Measurements from ENCODE around the gene RNASE3.
A peak's percentile ranks its signal among the peaks of the same experiment; 100 is the strongest.
"Not testable (repeated sequence)": the region's sequence is repeated elsewhere in the genome, so short reads cannot be mapped to it uniquely, and the experiment has no call there.

The RNASE3 gene

GRCh38 chr14:20873370-20874177, 17.6 kb upstream of the RNASE3 start:
- Histone ChIP-seq H3K9ac (ENCODE audit: low read length) (peak overlapping the region; percentile 26), H3K27ac (ENCODE audit: low read length) (no peak overlapping the region), H3K4me3 (ENCODE audit: low read length) (peak overlapping the region; percentile 61), H3K27me3 (ENCODE audit: control insufficient read depth, insufficient read depth, low read length) (peaks cover 8% of the 10 kb centered on the region), H3K9me3 (ENCODE audit: control insufficient read depth, low read depth, low read length) (peaks cover 3% of the 10 kb centered on the region), H3K4me1 (ENCODE audit: control insufficient read depth, low read depth, low read length) (no peaks in the 10 kb centered on the region), H3K36me3 (ENCODE audit: control insufficient read depth, low read depth, low read length) (no peaks in the 10 kb centered on the region)

DNA sequence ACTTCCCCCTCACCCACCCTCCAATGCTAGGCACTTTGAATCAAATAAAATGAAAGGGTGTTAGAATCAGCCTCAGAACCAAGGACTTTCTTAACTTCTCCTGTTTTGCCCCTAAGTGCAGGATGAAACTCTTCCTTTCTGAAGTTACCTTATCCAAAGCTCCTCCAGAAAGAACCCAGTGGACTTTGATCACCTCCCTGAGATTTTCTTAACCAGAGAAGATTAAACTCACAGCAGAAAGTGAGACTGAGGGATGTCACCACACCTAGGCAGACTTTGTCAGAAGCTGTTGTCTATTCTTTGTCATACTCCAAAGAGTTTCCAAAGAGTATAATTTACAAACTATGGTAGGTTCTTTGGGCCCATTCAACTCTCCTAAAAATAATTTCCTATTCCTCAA, 14.2 kb upstream of the RNASE3 start:
- Histone ChIP-seq H3K4me3 (ENCODE audit: low read length) (no peak overlapping the region), H3K27me3 (ENCODE audit: control insufficient read depth, insufficient read depth, low read length) (peaks cover 8% of the 10 kb centered on the region), H3K36me3 (ENCODE audit: control insufficient read depth, low read depth, low read length) (no peaks in the 10 kb centered on the region), H3K27ac (ENCODE audit: low read length) (no peak overlapping the region), H3K9me3 (ENCODE audit: control insufficient read depth, low read depth, low read length) (peaks cover 3% of the 10 kb centered on the region), H3K9ac (ENCODE audit: low read length) (no peak overlapping the region), H3K4me1 (ENCODE audit: control insufficient read depth, low read depth, low read length) (no peaks in the 10 kb centered on the region)

- no peak overlapping the region for H3K27ac ChIP-seq (ENCODE audit: low read length)
- peaks cover 8% of the 10 kb centered on the region for H3K27me3 ChIP-seq (ENCODE audit: control insufficient read depth, insufficient read depth, low read length)
- H3K4me1 ChIP-seq (ENCODE audit: control insufficient read depth, low read depth, low read length), result no peaks in the 10 kb centered on the region
- peaks cover 3% of the 10 kb centered on the region for H3K9me3 ChIP-seq (ENCODE audit: control insufficient read depth, low read depth, low read length)
- no peak overlapping the region for H3K4me3 ChIP-seq (ENCODE audit: low read length)
- H3K36me3 ChIP-seq (ENCODE audit: control insufficient read depth, low read depth, low read length), result no peaks in the 10 kb centered on the region
- H3K9ac ChIP-seq (ENCODE audit: low read length), result no peak overlapping the region
Observed at GRCh38 chr14:20878695-20879094, 12.5 kb upstream of the RNASE3 start.

- H3K36me3 ChIP-seq (ENCODE audit: control insufficient read depth, low read depth, low read length); H3K9me3 ChIP-seq (ENCODE audit: control insufficient read depth, low read depth, low read length); H3K4me1 ChIP-seq (ENCODE audit: control insufficient read depth, low read depth, low read length); H3K4me3 ChIP-seq (ENCODE audit: low read length); H3K27ac ChIP-seq (ENCODE audit: low read length); H3K9ac ChIP-seq (ENCODE audit: low read length); H3K27me3 ChIP-seq (ENCODE audit: control insufficient read depth, insufficient read depth, low read length): not testable (repeated sequence)
Observed at GRCh38 chr14:20881229-20881628, 10.0 kb upstream of the RNASE3 start.

- not testable (repeated sequence) for H3K9me3 ChIP-seq (ENCODE audit: control insufficient read depth, low read depth, low read length); H3K4me1 ChIP-seq (ENCODE audit: control insufficient read depth, low read depth, low read length); H3K27ac ChIP-seq (ENCODE audit: low read length); H3K36me3 ChIP-seq (ENCODE audit: control insufficient read depth, low read depth, low read length); H3K9ac ChIP-seq (ENCODE audit: low read length); H3K27me3 ChIP-seq (ENCODE audit: control insufficient read depth, insufficient read depth, low read length); H3K4me3 ChIP-seq (ENCODE audit: low read length)
Observed at GRCh38 chr14:20882787-20883186, 8.4 kb upstream of the RNASE3 start.

- not testable (repeated sequence) for H3K4me3 ChIP-seq (ENCODE audit: low read length); H3K9me3 ChIP-seq (ENCODE audit: control insufficient read depth, low read depth, low read length); H3K27me3 ChIP-seq (ENCODE audit: control insufficient read depth, insufficient read depth, low read length); H3K27ac ChIP-seq (ENCODE audit: low read length); H3K36me3 ChIP-seq (ENCODE audit: control insufficient read depth, low read depth, low read length); H3K4me1 ChIP-seq (ENCODE audit: control insufficient read depth, low read depth, low read length); H3K9ac ChIP-seq (ENCODE audit: low read length)
Observed at GRCh38 chr14:20888411-20888810, 2.8 kb upstream of the RNASE3 start.

DNA sequence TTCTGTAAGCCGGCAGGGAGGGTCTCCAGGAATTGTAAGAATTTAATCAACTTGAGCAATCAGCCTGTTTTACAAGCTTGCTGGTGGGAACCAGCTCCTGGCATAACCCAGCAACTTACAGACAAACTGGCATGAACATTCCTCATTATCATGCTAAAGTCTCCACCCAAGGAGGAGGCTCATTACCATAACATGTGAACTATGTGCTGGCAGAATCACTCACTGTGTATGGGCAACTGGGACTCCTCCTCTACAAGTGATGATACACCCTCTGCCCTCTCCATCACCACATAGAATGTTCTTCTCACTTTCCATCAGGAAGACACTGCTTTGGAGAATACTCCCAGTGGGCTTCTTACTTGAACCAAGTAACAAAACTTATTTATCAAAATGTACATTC, 4.1 kb downstream of the RNASE3 start:
- H3K9ac ChIP-seq (ENCODE audit: low read length); H3K9me3 ChIP-seq (ENCODE audit: control insufficient read depth, low read depth, low read length): not testable (repeated sequence)

GRCh38 chr14:20904393-20905029, 13.3 kb downstream of the RNASE3 start:
- no peaks in the 10 kb centered on the region for H3K27me3 ChIP-seq (ENCODE audit: control insufficient read depth, insufficient read depth, low read length)
- H3K4me1 ChIP-seq (ENCODE audit: control insufficient read depth, low read depth, low read length), result no peaks in the 10 kb centered on the region
- H3K9me3 ChIP-seq (ENCODE audit: control insufficient read depth, low read depth, low read length), result no peaks in the 10 kb centered on the region
- H3K9ac ChIP-seq (ENCODE audit: low read length), result no peak overlapping the region
- no peak overlapping the region for H3K27ac ChIP-seq (ENCODE audit: low read length)
- H3K36me3 ChIP-seq (ENCODE audit: control insufficient read depth, low read depth, low read length), result no peaks in the 10 kb centered on the region
- no peak overlapping the region for H3K4me3 ChIP-seq (ENCODE audit: low read length)

More for the DNA sequence above, 4.1 kb downstream of the RNASE3 start:
- H3K4me3 ChIP-seq (ENCODE audit: low read length); H3K4me1 ChIP-seq (ENCODE audit: control insufficient read depth, low read depth, low read length); H3K36me3 ChIP-seq (ENCODE audit: control insufficient read depth, low read depth, low read length); H3K27me3 ChIP-seq (ENCODE audit: control insufficient read depth, insufficient read depth, low read length); H3K27ac ChIP-seq (ENCODE audit: low read length): not testable (repeated sequence)

DNA sequence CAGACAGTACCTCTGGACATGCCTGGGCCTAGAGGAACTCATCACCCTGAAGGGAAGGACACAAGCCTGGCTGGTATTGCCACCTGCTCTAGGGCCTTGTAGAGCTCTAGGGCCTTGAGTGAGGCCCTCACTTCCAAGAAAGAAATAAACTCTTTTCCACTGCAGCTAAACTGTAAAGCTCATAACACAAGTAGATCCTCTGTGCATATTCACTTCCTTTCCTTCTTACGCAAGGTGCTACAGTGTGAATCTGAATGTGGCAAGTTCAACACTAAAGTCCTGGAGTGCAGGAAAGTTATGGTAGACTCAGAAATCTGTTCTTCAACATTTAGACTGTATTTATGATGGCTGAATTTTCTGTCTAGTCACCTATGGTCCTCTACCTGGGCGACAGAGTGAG, 14.5 kb downstream of the RNASE3 start:
- no peak overlapping the region for H3K4me3 ChIP-seq (ENCODE audit: low read length)
- H3K27ac ChIP-seq (ENCODE audit: low read length), result no peak overlapping the region
- no peak overlapping the region for H3K9ac ChIP-seq (ENCODE audit: low read length)
- H3K36me3 ChIP-seq (ENCODE audit: control insufficient read depth, low read depth, low read length), result no peaks in the 10 kb centered on the region
- no peaks in the 10 kb centered on the region for H3K4me1 ChIP-seq (ENCODE audit: control insufficient read depth, low read depth, low read length)
- H3K27me3 ChIP-seq (ENCODE audit: control insufficient read depth, insufficient read depth, low read length), result no peaks in the 10 kb centered on the region
- no peaks in the 10 kb centered on the region for H3K9me3 ChIP-seq (ENCODE audit: control insufficient read depth, low read depth, low read length)

- Histone ChIP-seq H3K9me3 (ENCODE audit: control insufficient read depth, low read depth, low read length) (no peaks in the 10 kb centered on the region), H3K4me1 (ENCODE audit: control insufficient read depth, low read depth, low read length) (no peaks in the 10 kb centered on the region), H3K27ac (ENCODE audit: low read length) (no peak overlapping the region), H3K4me3 (ENCODE audit: low read length) (no peak overlapping the region), H3K36me3 (ENCODE audit: control insufficient read depth, low read depth, low read length) (no peaks in the 10 kb centered on the region), H3K9ac (ENCODE audit: low read length) (no peak overlapping the region), H3K27me3 (ENCODE audit: control insufficient read depth, insufficient read depth, low read length) (no peaks in the 10 kb centered on the region)
Observed at GRCh38 chr14:20907214-20907613, 16.0 kb downstream of the RNASE3 start.

DNA sequence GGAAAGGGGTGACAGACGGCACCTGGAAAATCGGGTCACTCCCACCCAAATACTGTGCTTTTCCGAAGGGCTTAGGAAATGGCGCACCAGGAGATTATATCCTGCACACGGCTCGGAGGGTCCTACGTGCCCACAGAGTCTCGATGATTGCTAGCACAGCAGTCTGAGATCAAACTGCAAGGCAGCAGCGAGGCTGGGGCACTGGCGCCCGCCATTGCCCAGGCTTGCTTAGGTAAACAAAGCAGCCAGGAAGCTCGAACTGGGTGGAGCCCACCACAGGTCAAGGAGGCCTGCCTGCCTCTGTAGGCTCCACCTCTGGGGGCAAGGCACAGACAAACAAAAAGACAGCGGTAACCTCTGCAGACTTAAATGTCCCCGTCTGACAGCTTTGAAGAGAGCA, 19.6 kb downstream of the RNASE3 start:
- H3K9ac ChIP-seq (ENCODE audit: low read length); H3K27ac ChIP-seq (ENCODE audit: low read length); H3K9me3 ChIP-seq (ENCODE audit: control insufficient read depth, low read depth, low read length); H3K4me3 ChIP-seq (ENCODE audit: low read length); H3K27me3 ChIP-seq (ENCODE audit: control insufficient read depth, insufficient read depth, low read length); H3K4me1 ChIP-seq (ENCODE audit: control insufficient read depth, low read depth, low read length); H3K36me3 ChIP-seq (ENCODE audit: control insufficient read depth, low read depth, low read length): not testable (repeated sequence)

Measured in iPS-18a (cell line).